GM10847 (cell line): Measurements from ENCODE around the gene FOXN3.

Source experiments
- POLR2A ChIP-seq: IDR thresholded peaks from 2 replicates; pipeline ENCODE4 v1.6.1; 2011; ENCODE audit not compliant: insufficient read length; ENCODE audit errors: extremely low read depth

FOXN3 gene

DNA sequence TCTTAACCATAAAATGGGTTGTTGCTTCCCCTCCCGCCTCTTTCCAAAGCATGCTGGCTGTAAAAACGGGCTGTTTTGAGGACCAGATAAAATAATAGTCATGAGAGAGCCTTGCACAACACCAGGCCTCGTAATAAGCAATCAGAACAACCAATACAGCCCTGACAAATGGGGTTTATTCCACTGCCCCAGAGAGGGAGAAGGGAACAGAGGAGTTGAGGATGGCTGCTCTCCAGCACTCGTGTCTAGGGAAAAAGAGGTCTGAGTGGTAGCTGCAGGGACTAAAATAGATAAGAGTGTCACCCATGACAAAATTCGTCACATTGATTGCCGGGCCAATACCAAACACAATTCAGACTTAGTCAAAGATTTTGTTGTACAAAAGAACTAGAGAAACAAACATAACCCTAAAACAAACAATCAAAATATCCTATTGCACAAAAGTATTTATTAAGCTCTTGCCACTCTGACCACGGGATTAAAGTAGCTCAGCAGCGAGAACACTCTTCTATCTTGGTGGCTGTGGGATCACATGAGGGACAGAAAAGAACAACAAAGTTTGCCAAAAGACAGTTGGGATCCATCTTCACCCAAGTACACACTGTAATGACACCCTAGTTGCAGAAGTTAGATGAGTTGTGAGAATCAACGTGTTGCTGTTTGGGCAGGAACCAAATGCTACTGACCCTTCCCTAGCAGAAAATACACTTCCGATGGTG, 188.0 kb downstream of the FOXN3 start:
- TF ChIP-seq POLR2A = no peak

DNA sequence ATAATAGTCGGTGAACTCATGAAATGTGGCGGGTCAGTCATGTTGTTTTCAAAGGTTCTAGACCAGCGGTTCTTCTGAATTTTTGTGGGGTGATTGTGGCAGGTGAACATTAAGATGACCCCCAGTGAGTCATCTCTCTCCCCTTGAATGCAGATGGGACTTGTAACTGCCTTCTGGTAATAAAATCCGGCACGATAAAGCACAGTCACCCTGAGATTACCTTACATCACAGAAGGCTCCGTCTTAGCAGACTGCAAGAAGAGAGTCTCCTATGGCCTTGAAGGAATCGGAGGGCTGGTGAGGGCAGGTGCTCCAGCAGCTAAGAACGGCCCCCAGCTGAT, 189.6 kb downstream of the FOXN3 start:
- no peak for TF ChIP-seq POLR2A

DNA sequence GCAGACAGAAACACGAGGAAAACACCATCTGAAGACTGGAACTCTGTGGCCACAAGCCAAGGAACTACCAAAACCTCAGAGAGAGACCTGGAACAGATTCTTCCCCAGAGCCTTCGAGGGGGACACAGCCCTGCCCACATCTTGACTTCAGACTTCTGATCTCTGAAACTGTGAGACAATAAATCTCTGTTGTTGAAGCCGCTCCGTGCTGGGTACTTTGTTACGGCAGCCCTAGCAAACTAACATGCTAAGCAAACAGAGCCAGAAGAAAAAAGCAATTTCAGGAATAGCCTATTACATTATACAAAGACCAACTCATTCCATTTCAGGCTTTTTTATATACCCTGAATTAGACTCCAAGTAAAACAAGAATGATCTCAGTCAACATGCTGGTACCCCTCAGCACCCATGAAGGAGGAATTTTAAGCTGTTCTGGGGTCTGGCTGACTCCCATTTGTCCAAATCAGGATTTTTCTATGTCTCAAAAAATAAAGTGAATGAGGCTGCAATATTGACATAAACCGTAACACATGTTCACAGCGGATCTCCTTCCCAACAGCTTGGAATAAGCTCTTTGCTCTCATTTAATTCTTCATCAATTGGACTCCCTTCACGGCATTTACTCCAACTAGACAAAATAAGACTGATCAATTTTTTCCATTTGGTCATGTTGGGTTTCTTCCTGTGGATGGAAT, 190.1 kb downstream of the FOXN3 start:
- no peak for TF ChIP-seq POLR2A

- TF ChIP-seq POLR2A = no peak
Measured at GRCh38 chr14:89225607-89226006, 191.4 kb downstream of the FOXN3 start.

DNA sequence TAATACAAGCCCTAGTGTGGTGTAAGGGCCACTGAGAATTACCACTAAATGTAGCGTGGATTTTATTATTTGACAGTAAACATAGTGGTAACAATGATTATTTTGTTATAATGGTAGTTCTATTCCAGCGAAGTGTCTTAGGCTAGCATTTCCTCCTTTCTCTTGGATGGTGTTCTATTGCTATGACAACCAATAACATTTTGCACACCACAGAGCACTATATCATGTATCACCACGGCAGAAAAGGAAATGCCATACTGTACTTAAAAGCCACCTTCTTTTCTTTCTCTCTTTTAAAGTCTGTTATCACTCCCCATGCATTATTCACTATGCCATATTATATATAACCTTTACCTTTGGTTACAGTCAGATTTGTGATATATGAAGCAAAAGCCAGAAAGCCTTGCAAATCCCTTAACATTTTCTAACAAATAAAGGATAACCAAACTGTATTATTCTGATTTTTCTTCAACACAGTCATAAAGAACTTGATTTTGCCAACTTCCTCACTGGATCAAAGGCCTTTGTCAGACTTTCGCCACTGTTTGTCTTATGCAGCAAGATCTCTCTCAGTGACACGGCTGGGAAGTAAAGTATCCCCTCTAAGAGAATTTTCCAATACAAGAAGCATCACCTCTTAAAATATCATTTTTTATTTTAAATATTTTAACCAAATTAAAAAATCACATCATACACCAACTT, 195.8 kb downstream of the FOXN3 start:
- TF ChIP-seq POLR2A = no peak

DNA sequence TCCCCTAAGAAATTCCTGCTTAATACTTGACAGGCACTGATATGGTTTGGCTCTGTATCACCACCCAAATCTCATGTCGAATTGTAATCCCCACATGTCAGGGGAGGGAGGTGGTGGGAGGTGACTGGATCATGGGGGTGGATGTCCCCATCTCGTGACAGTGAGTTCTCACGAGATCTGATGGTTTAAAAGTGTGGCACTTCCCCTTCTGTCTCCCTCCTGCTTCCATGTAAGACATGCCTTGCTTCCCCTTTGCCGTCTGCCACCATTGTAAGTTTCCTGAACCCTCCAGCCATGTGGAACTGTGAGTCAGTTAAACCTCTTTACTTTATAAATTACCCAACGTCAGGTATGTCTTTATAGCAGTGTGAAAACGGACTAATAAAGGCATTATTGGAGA, 198.0 kb downstream of the FOXN3 start:
- TF ChIP-seq POLR2A = no peak

- TF ChIP-seq POLR2A = no peak
Measured at GRCh38 chr14:89217891-89218290, 199.1 kb downstream of the FOXN3 start.

DNA sequence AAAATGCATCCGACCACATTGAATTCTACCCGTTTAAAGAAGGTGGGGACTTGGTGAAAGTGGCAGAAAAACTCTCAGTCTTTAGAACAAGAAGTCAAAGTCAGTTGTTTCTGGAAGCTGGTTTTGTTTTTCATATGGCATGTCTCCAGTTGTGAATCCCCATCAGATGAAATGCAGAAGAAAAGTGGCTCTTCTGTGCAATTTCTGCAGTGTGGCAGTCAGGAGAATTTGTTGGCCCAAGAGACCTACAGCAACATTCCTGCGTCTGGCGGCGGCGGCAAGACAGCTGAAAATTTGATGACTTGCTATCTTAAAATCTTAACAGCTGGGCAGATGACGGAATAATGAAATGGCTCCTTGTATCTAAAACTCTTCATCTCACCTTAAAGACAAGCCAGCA, 201.5 kb downstream of the FOXN3 start:
- TF ChIP-seq POLR2A = no peak

DNA sequence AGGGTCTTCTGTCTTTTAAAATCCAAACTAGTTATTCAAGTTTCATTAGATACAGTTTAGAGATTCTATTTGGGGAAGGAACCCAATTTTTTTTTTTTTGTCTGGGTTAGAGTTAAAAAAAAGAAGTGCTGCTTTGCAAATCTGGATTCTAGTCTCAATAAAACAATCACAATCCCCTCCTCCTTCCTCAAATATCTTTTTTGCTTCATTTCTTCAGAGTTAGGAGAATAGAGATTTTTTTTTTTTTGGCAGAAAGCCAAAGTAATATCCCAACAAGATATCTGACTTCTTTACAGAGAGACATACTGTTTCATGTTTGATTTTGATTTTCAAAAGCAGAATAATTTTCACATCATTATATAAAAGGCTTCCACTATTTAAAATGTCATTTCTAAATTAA, 201.9 kb downstream of the FOXN3 start:
- TF ChIP-seq POLR2A = no peak

DNA sequence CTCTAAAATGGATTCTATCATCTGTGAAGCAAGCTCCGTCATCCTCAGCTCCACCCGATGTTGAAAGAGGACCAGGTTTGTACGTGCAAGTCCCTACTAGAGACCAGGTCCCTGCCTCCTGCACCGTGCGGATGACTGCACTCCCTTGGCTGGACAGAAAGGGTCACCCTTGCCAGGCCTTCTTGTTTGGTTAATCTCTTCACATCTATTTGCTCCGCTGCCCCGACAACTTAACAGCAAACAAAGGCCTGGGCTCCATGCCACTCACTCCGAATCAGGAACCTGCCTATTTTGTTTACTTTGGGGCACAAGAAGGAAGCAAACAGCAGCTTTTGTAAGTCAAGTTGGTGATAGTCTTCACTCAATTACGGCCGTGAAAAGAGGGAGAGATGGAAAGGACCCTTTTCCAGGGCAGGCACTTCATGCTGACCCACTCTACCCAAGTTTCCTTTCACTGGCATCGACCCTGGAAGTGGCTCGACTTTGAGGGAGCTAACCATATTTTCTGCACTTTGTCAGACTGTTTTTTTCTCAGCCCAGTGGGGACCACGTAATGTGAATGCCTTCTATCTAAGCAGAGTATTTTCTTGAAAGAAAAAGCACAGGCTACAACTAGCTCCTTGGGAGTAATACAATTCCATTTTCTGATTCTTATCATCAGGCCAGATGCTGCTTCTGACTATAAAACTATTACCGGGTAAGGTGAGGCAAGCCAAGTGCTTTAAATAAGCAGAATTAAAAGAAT, 202.6 kb downstream of the FOXN3 start:
- no peak for TF ChIP-seq POLR2A

GRCh38 chr14:89212386-89213235, 204.4 kb downstream of the FOXN3 start:
- no peak for TF ChIP-seq POLR2A

GRCh38 chr14:89209558-89209957, 207.5 kb downstream of the FOXN3 start:
- no peak for TF ChIP-seq POLR2A

DNA sequence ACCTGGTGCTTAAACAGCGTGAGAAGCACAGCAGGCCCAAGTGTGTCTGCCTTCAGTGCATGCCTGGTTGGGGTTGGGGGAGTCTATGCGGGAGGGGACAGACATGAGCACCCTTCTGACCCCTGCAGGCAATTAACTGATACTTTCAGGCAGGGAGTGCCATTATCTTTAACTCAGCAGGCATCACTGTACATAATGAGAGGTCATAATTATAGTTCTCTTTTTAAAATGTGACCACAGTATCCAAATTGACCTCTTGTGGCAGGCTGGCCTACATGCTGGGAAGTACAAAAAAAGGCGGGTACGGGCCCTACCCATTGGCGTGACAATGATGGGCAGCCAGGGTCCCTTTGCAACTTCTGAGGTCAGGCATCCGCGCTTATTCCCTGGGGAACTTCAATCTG, 209.1 kb downstream of the FOXN3 start:
- TF ChIP-seq POLR2A = no peak

DNA sequence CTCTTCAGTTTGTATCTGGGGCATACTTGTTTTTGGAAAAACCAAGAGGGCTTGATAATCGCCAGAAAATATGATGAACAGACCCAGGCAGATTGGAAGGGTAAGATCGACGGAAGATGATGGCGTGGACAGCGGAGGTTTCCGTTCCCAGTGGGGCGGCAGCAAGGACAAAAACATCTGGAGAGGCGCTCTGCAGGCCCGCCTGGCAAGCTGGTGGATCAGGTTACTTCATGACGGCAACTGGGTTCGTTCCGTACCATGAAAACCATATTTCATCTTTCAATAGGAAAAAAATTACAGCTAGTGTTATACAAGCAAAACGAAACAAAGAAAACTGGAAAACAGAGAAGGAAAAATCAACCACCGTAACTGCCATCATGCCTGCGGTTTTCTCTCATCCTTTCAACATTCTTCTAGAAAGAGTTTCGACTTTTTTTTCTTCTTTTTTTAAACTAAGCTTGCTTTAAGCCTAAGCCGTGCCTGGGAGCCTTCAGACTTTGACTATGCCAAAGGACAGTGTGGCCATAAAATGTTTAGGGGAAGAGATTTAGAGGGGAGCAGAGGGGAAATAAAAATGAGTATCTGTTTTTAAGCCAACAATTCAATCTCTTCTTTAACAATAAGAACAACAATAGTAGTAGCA, 210.5 kb downstream of the FOXN3 start:
- TF ChIP-seq POLR2A = no peak
